Mesendoderm (in vitro differentiated cells): ENCODE measurements around the gene GULP1.

Experiments
- DNase-seq: peaks from one replicate; pipeline ENCODE4 v3.0.0; 2013
- H2AK5ac ChIP-seq: 2 replicates; pipeline ENCODE4 v1.6.1; 2013; ENCODE audit warnings: low read length, inconsistent platforms
- H2BK120ac ChIP-seq: 2 replicates; pipeline ENCODE4 v1.6.1; 2013; ENCODE audit warnings: low read depth, mild to moderate bottlenecking, low read length, moderate library complexity, mixed read lengths
- H2BK15ac ChIP-seq: replicated peaks from 2 replicates; pipeline ENCODE4 v1.6.1; 2013; ENCODE audit warnings: low read depth, mild to moderate bottlenecking, moderate library complexity
- H2BK5ac ChIP-seq: 2 replicates; pipeline ENCODE4 v1.6.1; 2013; ENCODE audit warnings: low read length, inconsistent platforms
- H3K18ac ChIP-seq: 2 replicates; pipeline ENCODE4 v1.6.1; 2013; ENCODE audit warnings: mild to moderate bottlenecking, low read length, mixed read lengths
- H3K23ac ChIP-seq: one replicate; pipeline ENCODE4 v1.6.1; 2013; ENCODE audit warnings: low read length
- H3K27ac ChIP-seq: 2 replicates; pipeline ENCODE4 v1.5.1; 2013; ENCODE audit warnings: low read depth, mild to moderate bottlenecking, inconsistent platforms, low read length, moderate library complexity
- H3K27me3 ChIP-seq: 2 replicates; pipeline ENCODE4 v1.6.1; 2013; ENCODE audit warnings: low read length, control low read depth, mild to moderate bottlenecking, inconsistent platforms; ENCODE audit not compliant: insufficient read depth, poor library complexity
- H3K36me3 ChIP-seq: 2 replicates; pipeline ENCODE4 v1.6.1; 2013; ENCODE audit warnings: low read length, inconsistent platforms; ENCODE audit not compliant: control insufficient read depth, insufficient read depth
- H3K4ac ChIP-seq: one replicate; pipeline ENCODE4 v1.6.1; 2013; ENCODE audit warnings: low read depth, mild to moderate bottlenecking, low read length, moderate library complexity
- H3K4me1 ChIP-seq: 2 replicates; pipeline ENCODE4 v1.6.1; 2013; ENCODE audit warnings: low read depth, low read length, inconsistent platforms; ENCODE audit not compliant: control insufficient read depth
- H3K4me2 ChIP-seq: 2 replicates; pipeline ENCODE4 v1.6.1; 2013; ENCODE audit warnings: low read length
- H3K4me3 ChIP-seq: 2 replicates; pipeline ENCODE4 v1.5.1; 2013; ENCODE audit warnings: mild to moderate bottlenecking, low read length
- H3K56ac ChIP-seq: one replicate; pipeline ENCODE4 v1.6.1; 2013; ENCODE audit warnings: low read length
- H3K79me1 ChIP-seq: 2 replicates; pipeline ENCODE4 v1.6.1; 2013; ENCODE audit warnings: low read length, inconsistent platforms
- H3K79me2 ChIP-seq: 2 replicates; pipeline ENCODE4 v1.6.1; 2013; ENCODE audit warnings: mild to moderate bottlenecking, low read length; ENCODE audit not compliant: control insufficient read depth, insufficient read depth
- H3K9ac ChIP-seq: 2 replicates; pipeline ENCODE4 v1.6.1; 2013; ENCODE audit warnings: low read length, inconsistent platforms
- H4K5ac ChIP-seq: one replicate; pipeline ENCODE4 v1.6.1; 2013; ENCODE audit warnings: low read length
- H4K8ac ChIP-seq: one replicate; pipeline ENCODE4 v1.6.1; 2013; ENCODE audit warnings: low read depth, mild to moderate bottlenecking, control low read depth, low read length, moderate library complexity
- WGBS: extraction: QIAGEN DNeasy Blood & Tissue Kit; methylation state at CpG from one replicate; pipeline ENCODE4 v1.1.7; 2013; ENCODE audit warnings: low lambda C conversion rate, missing lambda C conversion rate; ENCODE audit not compliant: insufficient coverage; ENCODE audit errors: extremely low coverage; 5-methylcytosine and 5-hydroxymethylcytosine counted together

Gene GULP1

GRCh38 chr2:188434018-188434417 is 142.3 kb downstream of the GULP1 start:
- Histone ChIP-seq H3K4me2 (no peak overlapping the region), H4K8ac (no peak overlapping the region), H3K27ac (no peak overlapping the region), H3K36me3 (no peaks in the 10 kb centered on the region), H3K4me3 (no peak overlapping the region), H2BK5ac (no peak overlapping the region), H2BK15ac (no peak overlapping the region), H3K79me2 (peaks cover 4% of the 10 kb centered on the region), H3K27me3 (no peaks in the 10 kb centered on the region), H2BK120ac (no peak overlapping the region), H3K79me1 (peaks cover 3% of the 10 kb centered on the region), H3K9ac (no peak overlapping the region), H2AK5ac (no peak overlapping the region), H3K4ac (no peak overlapping the region), H3K18ac (no peak overlapping the region), H3K56ac (no peak overlapping the region), H4K5ac (no peak overlapping the region), H3K23ac (no peak overlapping the region), H3K4me1 (no peaks in the 10 kb centered on the region)
- DNase-seq = no peak
- no CpG with 5 or more reads among the region's 1 CpG for WGBS

GRCh38 chr2:188435115-188435514 is 143.4 kb downstream of the GULP1 start:
- no CpG with 5 or more reads among the region's 2 CpGs for WGBS
- no peak for DNase-seq
- H3K4ac ChIP-seq = no peak overlapping the region
- H3K27me3 ChIP-seq = no peaks in the 10 kb centered on the region
- no peak overlapping the region for H3K4me2 ChIP-seq
- no peak overlapping the region for H3K9ac ChIP-seq
- H3K18ac ChIP-seq = no peak overlapping the region
- no peak overlapping the region for H2BK120ac ChIP-seq
- H3K27ac ChIP-seq = no peak overlapping the region
- H3K79me1 ChIP-seq = no peaks in the 10 kb centered on the region
- no peak overlapping the region for H2AK5ac ChIP-seq
- no peak overlapping the region for H3K56ac ChIP-seq
- no peak overlapping the region for H2BK5ac ChIP-seq
- H4K5ac ChIP-seq = no peak overlapping the region
- no peaks in the 10 kb centered on the region for H3K36me3 ChIP-seq
- no peak overlapping the region for H2BK15ac ChIP-seq
- no peak overlapping the region for H4K8ac ChIP-seq
- no peaks in the 10 kb centered on the region for H3K79me2 ChIP-seq
- no peak overlapping the region for H3K4me3 ChIP-seq
- no peaks in the 10 kb centered on the region for H3K4me1 ChIP-seq
- no peak overlapping the region for H3K23ac ChIP-seq

- Histone ChIP-seq H2BK5ac (no peak overlapping the region), H2AK5ac (no peak overlapping the region), H3K4me2 (no peak overlapping the region), H2BK120ac (no peak overlapping the region), H2BK15ac (no peak overlapping the region), H4K8ac (no peak overlapping the region), H4K5ac (no peak overlapping the region), H3K4me1 (no peaks in the 10 kb centered on the region), H3K56ac (no peak overlapping the region), H3K27me3 (no peaks in the 10 kb centered on the region), H3K18ac (no peak overlapping the region), H3K79me2 (no peaks in the 10 kb centered on the region), H3K36me3 (no peaks in the 10 kb centered on the region), H3K23ac (no peak overlapping the region), H3K9ac (no peak overlapping the region), H3K27ac (no peak overlapping the region), H3K4ac (no peak overlapping the region), H3K4me3 (no peak overlapping the region), H3K79me1 (no peaks in the 10 kb centered on the region)
- no peak for DNase-seq
- no CpG with 5 or more reads among the region's 3 CpGs for WGBS
Observed at GRCh38 chr2:188437537-188437936, 145.9 kb downstream of the GULP1 start.

GRCh38 chr2:188439986-188440385 is 148.3 kb downstream of the GULP1 start:
- no peak overlapping the region for H2BK5ac ChIP-seq
- H4K8ac ChIP-seq = no peak overlapping the region
- no peak overlapping the region for H3K4me2 ChIP-seq
- H2AK5ac ChIP-seq = no peak overlapping the region
- H3K36me3 ChIP-seq = no peaks in the 10 kb centered on the region
- no peak overlapping the region for H3K9ac ChIP-seq
- DNase-seq = no peak
- no peak overlapping the region for H3K18ac ChIP-seq
- no peaks in the 10 kb centered on the region for H3K79me1 ChIP-seq
- no peaks in the 10 kb centered on the region for H3K27me3 ChIP-seq
- H3K4ac ChIP-seq = no peak overlapping the region
- H3K56ac ChIP-seq = no peak overlapping the region
- no peak overlapping the region for H3K23ac ChIP-seq
- H3K4me1 ChIP-seq = no peaks in the 10 kb centered on the region
- no peaks in the 10 kb centered on the region for H3K79me2 ChIP-seq
- H3K4me3 ChIP-seq = no peak overlapping the region
- no peak overlapping the region for H3K27ac ChIP-seq
- H2BK120ac ChIP-seq = no peak overlapping the region
- H4K5ac ChIP-seq = no peak overlapping the region
- no peak overlapping the region for H2BK15ac ChIP-seq

- H3K4me3 ChIP-seq = no peak overlapping the region
- H4K5ac ChIP-seq = no peak overlapping the region
- no peak overlapping the region for H3K27ac ChIP-seq
- H3K79me1 ChIP-seq = peaks cover 2% of the 10 kb centered on the region
- no peak overlapping the region for H3K56ac ChIP-seq
- H2AK5ac ChIP-seq = no peak overlapping the region
- H3K9ac ChIP-seq = no peak overlapping the region
- H2BK5ac ChIP-seq = no peak overlapping the region
- DNase-seq = no peak
- no peak overlapping the region for H4K8ac ChIP-seq
- no peaks in the 10 kb centered on the region for H3K4me1 ChIP-seq
- H3K18ac ChIP-seq = no peak overlapping the region
- no peak overlapping the region for H3K23ac ChIP-seq
- H3K27me3 ChIP-seq = no peaks in the 10 kb centered on the region
- H2BK120ac ChIP-seq = no peak overlapping the region
- H3K36me3 ChIP-seq = no peaks in the 10 kb centered on the region
- no peak overlapping the region for H3K4ac ChIP-seq
- no peak overlapping the region for H2BK15ac ChIP-seq
- no CpG with 5 or more reads among the region's 3 CpGs for WGBS
- H3K4me2 ChIP-seq = no peak overlapping the region
- peaks cover 1% of the 10 kb centered on the region for H3K79me2 ChIP-seq
Observed at GRCh38 chr2:188440849-188441248, 149.2 kb downstream of the GULP1 start.

GRCh38 chr2:188441288-188441947 is 149.7 kb downstream of the GULP1 start:
- Histone ChIP-seq H3K36me3 (no peaks in the 10 kb centered on the region), H2BK15ac (no peak overlapping the region), H2BK5ac (no peak overlapping the region), H3K9ac (no peak overlapping the region), H4K5ac (no peak overlapping the region), H3K27me3 (no peaks in the 10 kb centered on the region), H3K56ac (no peak overlapping the region), H3K79me1 (peaks cover 2% of the 10 kb centered on the region), H3K23ac (no peak overlapping the region), H3K79me2 (peaks cover 1% of the 10 kb centered on the region), H3K4me1 (no peaks in the 10 kb centered on the region), H2AK5ac (no peak overlapping the region), H3K4me2 (no peak overlapping the region), H3K4me3 (no peak overlapping the region), H3K4ac (no peak overlapping the region), H3K27ac (no peak overlapping the region), H2BK120ac (no peak overlapping the region), H4K8ac (no peak overlapping the region), H3K18ac (no peak overlapping the region)
- no peak for DNase-seq
- WGBS = no CpG with 5 or more reads among the region's 1 CpG
